Suprapubic skin (tissue), 4 donors: Measurements from ENCODE around the gene LAMA3. TPM values are rescaled to one million over a fixed set of nuclear protein-coding genes. Genes with fewer than 3 reads are reported as not detected.
A peak's percentile ranks its signal among the peaks of the same experiment; 100 is the strongest.

ENCODE experiments used
- DNase-seq, 2 donors: peaks; one replicate each; pipeline ENCODE4 v3.0.0-alpha.2; 2019; ENCODE audit warnings: low spot score in 2 of 2
- H3K27ac ChIP-seq: fragments of 200-600 bp; sonication (generic); one replicate; pipeline ENCODE4 v1.5.1; 2019
- H3K27me3 ChIP-seq: fragments of 200-600 bp; sonication (generic); one replicate; pipeline ENCODE4 v1.5.1; 2019
- H3K36me3 ChIP-seq: fragments of 200-600 bp; sonication (generic); one replicate; pipeline ENCODE4 v1.5.1; 2019
- H3K4me1 ChIP-seq: fragments of 200-600 bp; sonication (generic); one replicate; pipeline ENCODE4 v1.5.1; 2019
- H3K4me3 ChIP-seq: fragments of 200-600 bp; sonication (generic); one replicate; pipeline ENCODE4 v1.5.1; 2019; ENCODE audit warnings: mild to moderate bottlenecking
- H3K9me3 ChIP-seq: fragments of 200-600 bp; sonication (generic); one replicate; pipeline ENCODE4 v1.5.1; 2019
- CTCF ChIP-seq, 2 donors: fragments of 200-600 bp in 1 of 2; fragments of 450-650 bp in 1 of 2; sonication (generic) in 1 of 2; IDR thresholded peaks; one replicate each; pipeline ENCODE4 v1.5.1; 2016 to 2019; ENCODE audit warnings: antibody characterized with exemption in 2 of 2, mild to moderate bottlenecking in 1 of 2, moderate library complexity in 1 of 2
- EP300 ChIP-seq: sonication (generic); formaldehyde crosslinking; IDR thresholded peaks from one replicate; pipeline ENCODE4 v1.6.1; 2017; ENCODE audit warnings: antibody characterized with exemption
- POLR2A ChIP-seq, 2 donors: fragments of 450-650 bp; IDR thresholded peaks; one replicate each; pipeline ENCODE4 v1.6.1; 2017; ENCODE audit warnings: antibody characterized with exemption in 2 of 2, mild to moderate bottlenecking in 2 of 2, moderate library complexity in 2 of 2
- POLR2AphosphoS5 ChIP-seq, 3 donors: sonication (generic); formaldehyde crosslinking; IDR thresholded peaks; one replicate each; pipeline ENCODE4 v1.6.1; 2017; ENCODE audit warnings: antibody characterized with exemption in 3 of 3
- WGBS: methylation state at CpG from one replicate; pipeline ENCODE4 v1.1.5; 2018; 5-methylcytosine and 5-hydroxymethylcytosine counted together
- total RNA-seq, 4 donors: library from RNA; depleted of rRNA; stranded (reverse); fragments of >200 nt; gene quantifications; one replicate each; pipeline ENCODE4 v1.1.0, GENCODE V29; 2016

The LAMA3 gene
- total RNA-seq, 4 donors from 2014 or later = 233 to 370 (median 253) TPM

GRCh38 chr18:23859466-23860336, 170.4 kb downstream of the LAMA3 start:
- no peaks in the 10 kb centered on the region for H3K9me3 ChIP-seq
- no peaks in the 10 kb centered on the region for H3K27me3 ChIP-seq
- no peak overlapping the region for H3K27ac ChIP-seq
- TF ChIP-seq EP300 = no peak
- no peak for TF ChIP-seq POLR2AphosphoS5 (IDR thresholded peaks at IDR 0.05)
- no peak for TF ChIP-seq CTCF (IDR thresholded peaks at IDR 0.05)
- TF ChIP-seq POLR2A (IDR thresholded peaks at IDR 0.05) = no peak
- H3K4me1 ChIP-seq = no peaks in the 10 kb centered on the region
- WGBS = 88% methylated on average over 3 of the region's 3 CpGs
- no peak for DNase-seq
- H3K4me3 ChIP-seq = no peak overlapping the region
- peaks cover 38% of the 10 kb centered on the region for H3K36me3 ChIP-seq

GRCh38 chr18:23861326-23861725, 172.1 kb downstream of the LAMA3 start:
- Histone ChIP-seq H3K36me3 (peaks cover 40% of the 10 kb centered on the region), H3K4me3 (no peak overlapping the region), H3K27me3 (no peaks in the 10 kb centered on the region), H3K4me1 (no peaks in the 10 kb centered on the region), H3K9me3 (no peaks in the 10 kb centered on the region), H3K27ac (peak overlapping the region; percentile 14)
- no peak for DNase-seq
- no peak for TF ChIP-seq POLR2A (IDR thresholded peaks at IDR 0.05)
- TF ChIP-seq POLR2AphosphoS5 (IDR thresholded peaks at IDR 0.05) = no peak
- no peak for TF ChIP-seq CTCF (IDR thresholded peaks at IDR 0.05)
- no peak for TF ChIP-seq EP300
- 78% methylated on average over 6 of the region's 6 CpGs for WGBS

- no peaks in the 10 kb centered on the region for H3K4me1 ChIP-seq
- peaks cover 40% of the 10 kb centered on the region for H3K36me3 ChIP-seq
- no peak for DNase-seq
- no peak for TF ChIP-seq POLR2AphosphoS5 (IDR thresholded peaks at IDR 0.05)
- peak overlapping the region; percentile 47 for H3K27ac ChIP-seq
- no peaks in the 10 kb centered on the region for H3K9me3 ChIP-seq
- H3K4me3 ChIP-seq = no peak overlapping the region
- 60% methylated on average over 6 of the region's 6 CpGs for WGBS
- no peaks in the 10 kb centered on the region for H3K27me3 ChIP-seq
Measured at GRCh38 chr18:23861805-23862470, 172.7 kb downstream of the LAMA3 start.

- WGBS = 90% methylated on average over 4 of the region's 4 CpGs
- DNase-seq = no peak
- Histone ChIP-seq H3K27ac (no peak overlapping the region), H3K4me1 (no peaks in the 10 kb centered on the region), H3K27me3 (no peaks in the 10 kb centered on the region), H3K9me3 (no peaks in the 10 kb centered on the region), H3K4me3 (no peak overlapping the region), H3K36me3 (peaks cover 27% of the 10 kb centered on the region)
- TF ChIP-seq POLR2AphosphoS5 (IDR thresholded peaks at IDR 0.05) (no peak), POLR2A (IDR thresholded peaks at IDR 0.05) (no peak), EP300 (no peak), CTCF (IDR thresholded peaks at IDR 0.05) (no peak)
Measured at GRCh38 chr18:23864624-23865023, 175.4 kb downstream of the LAMA3 start.

GRCh38 chr18:23867006-23867405, 177.8 kb downstream of the LAMA3 start:
- 86% methylated on average over 5 of the region's 5 CpGs for WGBS
- Histone ChIP-seq H3K27ac (no peak overlapping the region), H3K36me3 (peaks cover 18% of the 10 kb centered on the region), H3K9me3 (no peaks in the 10 kb centered on the region), H3K4me3 (no peak overlapping the region), H3K27me3 (no peaks in the 10 kb centered on the region), H3K4me1 (peaks cover under 1% of the 10 kb centered on the region)
- no peak for TF ChIP-seq POLR2AphosphoS5 (IDR thresholded peaks at IDR 0.05)
- TF ChIP-seq CTCF (IDR thresholded peaks at IDR 0.05) = no peak
- TF ChIP-seq EP300 = no peak
- no peak for TF ChIP-seq POLR2A (IDR thresholded peaks at IDR 0.05)
- DNase-seq = no peak
